Colonic mucosa (tissue), 4 donors: ENCODE measurements around the gene ROR2. TPM values are rescaled to one million over a fixed set of nuclear protein-coding genes. Genes with fewer than 3 reads are reported as not detected.
"Not testable (repeated sequence)": the region's sequence is repeated elsewhere in the genome, so short reads cannot be mapped to it uniquely, and the experiment has no call there.

Experiments
- DNase-seq: peaks from one replicate; pipeline ENCODE4 v3.0.0-alpha.2; 2020
- H3K27ac ChIP-seq: fragments of 200-600 bp; one replicate; pipeline ENCODE4 v1.8.0; 2021
- H3K27me3 ChIP-seq: fragments of 200-600 bp; one replicate; pipeline ENCODE4 v1.8.0; 2021
- H3K36me3 ChIP-seq: fragments of 200-600 bp; one replicate; pipeline ENCODE4 v1.8.0; 2021
- H3K4me1 ChIP-seq: fragments of 200-600 bp; one replicate; pipeline ENCODE4 v1.8.0; 2021; ENCODE audit warnings: mild to moderate bottlenecking
- H3K4me3 ChIP-seq: fragments of 200-600 bp; one replicate; pipeline ENCODE4 v1.8.0; 2021
- H3K9ac ChIP-seq, 2 donors: one replicate each; pipeline ENCODE4 v1.7.0; 2013; ENCODE audit warnings: control low read depth in 2 of 2, low read depth in 2 of 2, low read length in 2 of 2
- H3K9me3 ChIP-seq: fragments of 200-600 bp; one replicate; pipeline ENCODE4 v1.8.0; 2021
- intact Hi-C: fragments of 100-400 bp; cut with DNase I; formaldehyde crosslinking; loops from one replicate; pipeline ENCODE4 v1.14.1; 2022
- total RNA-seq, 2 donors: library from RNA; stranded (reverse); fragmentation: NEBNext Ultra II Directional in 1 of 2; extraction: Animal tissue kit (Norgen Biotek cat#: 25700) in 1 of 2; gene quantifications; one replicate each; pipeline ENCODE4 v1.2.1, GENCODE V29; 2021
- TF ChIP-seq, protein P1 (sequence below): fragments of 200-600 bp; IDR thresholded peaks from one replicate; pipeline ENCODE4 v1.8.0; 2022; ENCODE audit warnings: antibody characterized with exemption, mild to moderate bottlenecking
- donor health status: healthy.
- donor health status: DM: no; HTN: no; CAD: no.
- donor health status: DM: no; HTN: no; CAD: no.

The ROR2 gene
- total RNA-seq, 2 donors from 2014 or later, result 1.7 to 9.1 TPM

GRCh38 chr9:91629718-91630117, 320.3 kb downstream of the ROR2 start:
- DNase-seq, result no peak
- Histone ChIP-seq H3K27ac (no peak overlapping the region), H3K9ac (no peak overlapping the region), H3K36me3 (no peaks in the 10 kb centered on the region), H3K4me1 (no peaks in the 10 kb centered on the region), H3K27me3 (no peaks in the 10 kb centered on the region), H3K4me3 (no peak overlapping the region), H3K9me3 (no peaks in the 10 kb centered on the region)
- TF ChIP-seq, protein P1, sequence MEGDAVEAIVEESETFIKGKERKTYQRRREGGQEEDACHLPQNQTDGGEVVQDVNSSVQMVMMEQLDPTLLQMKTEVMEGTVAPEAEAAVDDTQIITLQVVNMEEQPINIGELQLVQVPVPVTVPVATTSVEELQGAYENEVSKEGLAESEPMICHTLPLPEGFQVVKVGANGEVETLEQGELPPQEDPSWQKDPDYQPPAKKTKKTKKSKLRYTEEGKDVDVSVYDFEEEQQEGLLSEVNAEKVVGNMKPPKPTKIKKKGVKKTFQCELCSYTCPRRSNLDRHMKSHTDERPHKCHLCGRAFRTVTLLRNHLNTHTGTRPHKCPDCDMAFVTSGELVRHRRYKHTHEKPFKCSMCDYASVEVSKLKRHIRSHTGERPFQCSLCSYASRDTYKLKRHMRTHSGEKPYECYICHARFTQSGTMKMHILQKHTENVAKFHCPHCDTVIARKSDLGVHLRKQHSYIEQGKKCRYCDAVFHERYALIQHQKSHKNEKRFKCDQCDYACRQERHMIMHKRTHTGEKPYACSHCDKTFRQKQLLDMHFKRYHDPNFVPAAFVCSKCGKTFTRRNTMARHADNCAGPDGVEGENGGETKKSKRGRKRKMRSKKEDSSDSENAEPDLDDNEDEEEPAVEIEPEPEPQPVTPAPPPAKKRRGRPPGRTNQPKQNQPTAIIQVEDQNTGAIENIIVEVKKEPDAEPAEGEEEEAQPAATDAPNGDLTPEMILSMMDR, result no peak
- intact Hi-C loops, result no loop called here

GRCh38 chr9:91628892-91629291, 321.1 kb downstream of the ROR2 start:
- DNase-seq, result no peak
- intact Hi-C loops, result no loop called here
- Histone ChIP-seq H3K9ac (no peak overlapping the region), H3K27me3 (no peaks in the 10 kb centered on the region), H3K36me3 (no peaks in the 10 kb centered on the region), H3K9me3 (no peaks in the 10 kb centered on the region), H3K27ac (no peak overlapping the region), H3K4me3 (no peak overlapping the region), H3K4me1 (no peaks in the 10 kb centered on the region)
- TF ChIP-seq, protein P1, result no peak

- intact Hi-C loops, result no loop called here
- H3K27ac ChIP-seq, result no peak overlapping the region
- no peaks in the 10 kb centered on the region for H3K36me3 ChIP-seq
- no peaks in the 10 kb centered on the region for H3K27me3 ChIP-seq
- no peak overlapping the region for H3K9ac ChIP-seq
- H3K4me1 ChIP-seq, result no peaks in the 10 kb centered on the region
- no peak overlapping the region for H3K4me3 ChIP-seq
- no peaks in the 10 kb centered on the region for H3K9me3 ChIP-seq
- DNase-seq, result no peak
- TF ChIP-seq, protein P1, result no peak
Observed at GRCh38 chr9:91625331-91625730, 324.7 kb downstream of the ROR2 start.

GRCh38 chr9:91623004-91623403, 327.0 kb downstream of the ROR2 start:
- TF ChIP-seq, protein P1, result no peak
- H3K27me3 ChIP-seq, result no peaks in the 10 kb centered on the region

GRCh38 chr9:91622121-91622520, 327.9 kb downstream of the ROR2 start:
- H3K4me1 ChIP-seq, H3K9ac ChIP-seq, H3K4me3 ChIP-seq, DNase-seq, intact Hi-C loops, H3K9me3 ChIP-seq, H3K27me3 ChIP-seq, H3K36me3 ChIP-seq, H3K27ac ChIP-seq: not testable (repeated sequence)

More at GRCh38 chr9:91623004-91623403, 327.0 kb downstream of the ROR2 start:
- Histone ChIP-seq H3K9ac (no peak overlapping the region), H3K27ac (no peak overlapping the region), H3K4me3 (no peak overlapping the region), H3K9me3 (no peaks in the 10 kb centered on the region), H3K36me3 (no peaks in the 10 kb centered on the region), H3K4me1 (no peaks in the 10 kb centered on the region)
- DNase-seq, result no peak
- intact Hi-C loops, result no loop called here

DNA sequence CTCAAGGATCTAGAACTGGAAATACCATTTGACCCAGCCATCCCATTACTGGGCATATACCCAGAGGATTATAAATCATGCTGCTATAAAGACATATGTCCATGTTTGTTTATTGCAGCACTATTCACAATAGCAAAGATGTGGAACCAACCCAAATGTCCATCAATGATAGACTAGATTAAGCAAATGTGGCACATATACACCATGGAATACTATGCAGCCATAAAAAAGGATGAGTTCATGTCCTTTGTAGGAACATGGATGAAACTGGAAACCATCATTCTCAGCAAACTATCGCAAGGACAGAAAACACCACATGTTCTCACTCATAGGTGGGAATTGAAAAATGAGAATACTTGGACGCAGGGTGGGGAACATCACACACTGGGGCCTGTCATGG, 336.0 kb downstream of the ROR2 start:
- H3K9ac ChIP-seq, H3K4me1 ChIP-seq, intact Hi-C loops, H3K9me3 ChIP-seq, H3K36me3 ChIP-seq, H3K27ac ChIP-seq, H3K27me3 ChIP-seq, H3K4me3 ChIP-seq, DNase-seq: not testable (repeated sequence)

GRCh38 chr9:91611582-91611981, 338.4 kb downstream of the ROR2 start:
- Histone ChIP-seq H3K36me3 (no peaks in the 10 kb centered on the region), H3K4me1 (no peaks in the 10 kb centered on the region), H3K9me3 (no peaks in the 10 kb centered on the region), H3K27me3 (no peaks in the 10 kb centered on the region), H3K4me3 (no peak overlapping the region), H3K9ac (no peak overlapping the region), H3K27ac (no peak overlapping the region)
- DNase-seq, result no peak
- TF ChIP-seq, protein P1, result no peak
- intact Hi-C loops, result no loop called here
